ENCODE results near the gene CEP295NL. TPM values are rescaled to one million over a fixed set of nuclear protein-coding genes. Genes with fewer than 3 reads are reported as not detected.

CEP295NL gene
- total RNA-seq, 2 experiments from 2014 or later = 0.26 TPM; not detected in 1

GRCh38 chr17:78939615-78940014 is 36.6 kb upstream of the CEP295NL start:
- ChIA-PET POLR2A (no interaction called here), CTCF (interaction anchor here (1.3 kb wide), 1 partner anchor 73 kb away, joined by 3 read pairs; no protein-coding TSS in a partner anchor)
- Mint-ChIP-seq H3K9me3 (ENCODE audit: insufficient read depth) (no peaks in the 10 kb centered on the region), H3K27ac (no peak overlapping the region), H3K27me3 (ENCODE audit: low read depth) (no peaks in the 10 kb centered on the region), H3K36me3 (ENCODE audit: low read depth) (no peaks in the 10 kb centered on the region), H3K4me3 (no peak overlapping the region), H3K4me1 (ENCODE audit: low read depth) (no peaks in the 10 kb centered on the region)
- no peak for ATAC-seq
- no peak for DNase-seq

GRCh38 chr17:78937561-78937960 is 34.6 kb upstream of the CEP295NL start:
- Mint-ChIP-seq H3K4me3 (no peak overlapping the region), H3K4me1 (ENCODE audit: low read depth) (peaks cover 13% of the 10 kb centered on the region), H3K27me3 (ENCODE audit: low read depth) (no peaks in the 10 kb centered on the region), H3K27ac (no peak overlapping the region), H3K36me3 (ENCODE audit: low read depth) (no peaks in the 10 kb centered on the region), H3K9me3 (ENCODE audit: insufficient read depth) (no peaks in the 10 kb centered on the region)
- ATAC-seq (no peak), DNase-seq (no peak)
- ChIA-PET CTCF (interaction anchor here (0.8 kb wide), 1 partner anchor 34 kb away, joined by 3 read pairs; no protein-coding TSS in a partner anchor), POLR2A (no interaction called here)

GRCh38 chr17:78935419-78936323 is 32.7 kb upstream of the CEP295NL start:
- no peaks in the 10 kb centered on the region for H3K9me3 Mint-ChIP-seq (ENCODE audit: insufficient read depth)
- H3K27ac Mint-ChIP-seq = no peak overlapping the region

GRCh38 chr17:78934681-78935418 is 31.8 kb upstream of the CEP295NL start:
- no peak overlapping the region for H3K4me3 Mint-ChIP-seq
- DNase-seq (no peak), ATAC-seq (no peak)
- ChIA-PET CTCF (interaction anchor here (2.1 kb wide), 1 partner anchor 69 kb away, joined by 9 read pairs; no protein-coding TSS in a partner anchor), POLR2A (no interaction called here)
- no peaks in the 10 kb centered on the region for H3K27me3 Mint-ChIP-seq (ENCODE audit: low read depth)
- H3K9me3 Mint-ChIP-seq (ENCODE audit: insufficient read depth) = no peaks in the 10 kb centered on the region
- H3K36me3 Mint-ChIP-seq (ENCODE audit: low read depth) = no peaks in the 10 kb centered on the region
- peaks cover 13% of the 10 kb centered on the region for H3K4me1 Mint-ChIP-seq (ENCODE audit: low read depth)
- peak overlapping the region; percentile 14 for H3K27ac Mint-ChIP-seq

More at GRCh38 chr17:78935419-78936323, 32.7 kb upstream of the CEP295NL start:
- no peaks in the 10 kb centered on the region for H3K36me3 Mint-ChIP-seq (ENCODE audit: low read depth)
- DNase-seq = no peak
- no peak for ATAC-seq
- ChIA-PET CTCF (no interaction called here), POLR2A (no interaction called here)
- no peaks in the 10 kb centered on the region for H3K27me3 Mint-ChIP-seq (ENCODE audit: low read depth)
- no peak overlapping the region for H3K4me3 Mint-ChIP-seq
- peaks cover 13% of the 10 kb centered on the region for H3K4me1 Mint-ChIP-seq (ENCODE audit: low read depth)

- ChIA-PET POLR2A (no interaction called here), CTCF (interaction anchor here (0.7 to 2.1 kb wide), 2 partner anchors 37 to 68 kb away, joined by 3 to 9 read pairs; no protein-coding TSS in a partner anchor)
- DNase-seq (no peak), ATAC-seq (no peak)
- no peaks in the 10 kb centered on the region for H3K27me3 Mint-ChIP-seq (ENCODE audit: low read depth)
- H3K27ac Mint-ChIP-seq = peak overlapping the region; percentile 25
- H3K4me3 Mint-ChIP-seq = no peak overlapping the region
- no peaks in the 10 kb centered on the region for H3K36me3 Mint-ChIP-seq (ENCODE audit: low read depth)
- no peaks in the 10 kb centered on the region for H3K9me3 Mint-ChIP-seq (ENCODE audit: insufficient read depth)
- H3K4me1 Mint-ChIP-seq (ENCODE audit: low read depth) = peaks cover 13% of the 10 kb centered on the region
These were observed 31.1 kb upstream of the CEP295NL start for GRCh38 chr17:78933959-78934568.

GRCh38 chr17:78933025-78933958 is 30.3 kb upstream of the CEP295NL start:
- no peaks in the 10 kb centered on the region for H3K36me3 Mint-ChIP-seq (ENCODE audit: low read depth)
- no peaks in the 10 kb centered on the region for H3K9me3 Mint-ChIP-seq (ENCODE audit: insufficient read depth)
- peaks cover 13% of the 10 kb centered on the region for H3K4me1 Mint-ChIP-seq (ENCODE audit: low read depth)
- H3K4me3 Mint-ChIP-seq = no peak overlapping the region
- peaks cover 3% of the 10 kb centered on the region for H3K27me3 Mint-ChIP-seq (ENCODE audit: low read depth)
- peak; percentile 61 for DNase-seq
- ChIA-PET CTCF (interaction anchor here (0.7 to 2.1 kb wide), 2 partner anchors 38 to 68 kb away, joined by 3 to 9 read pairs; no protein-coding TSS in a partner anchor), POLR2A (no interaction called here)
- peak overlapping the region; percentile 78 for H3K27ac Mint-ChIP-seq
- peak; percentile 86 for ATAC-seq

- Mint-ChIP-seq H3K4me1 (ENCODE audit: low read depth) (peaks cover 13% of the 10 kb centered on the region), H3K27ac (no peak overlapping the region), H3K4me3 (no peak overlapping the region), H3K9me3 (ENCODE audit: insufficient read depth) (no peaks in the 10 kb centered on the region), H3K27me3 (ENCODE audit: low read depth) (peaks cover 17% of the 10 kb centered on the region), H3K36me3 (ENCODE audit: low read depth) (no peaks in the 10 kb centered on the region)
- no peak for DNase-seq
- CTCF ChIA-PET = no interaction called here
- POLR2A ChIA-PET = no interaction called here
- no peak for ATAC-seq
These were observed 27.1 kb upstream of the CEP295NL start for GRCh38 chr17:78929908-78930775.

- Mint-ChIP-seq H3K4me1 (ENCODE audit: low read depth) (peaks cover 17% of the 10 kb centered on the region), H3K27ac (no peak overlapping the region), H3K9me3 (ENCODE audit: insufficient read depth) (no peaks in the 10 kb centered on the region), H3K27me3 (ENCODE audit: low read depth) (peaks cover 21% of the 10 kb centered on the region), H3K4me3 (no peak overlapping the region), H3K36me3 (ENCODE audit: low read depth) (no peaks in the 10 kb centered on the region)
- ATAC-seq = peak; percentile 7
- ChIA-PET CTCF (no interaction called here), POLR2A (no interaction called here)
- DNase-seq = no peak
These were observed 22.9 kb upstream of the CEP295NL start for GRCh38 chr17:78925662-78926555.

GRCh38 chr17:78925234-78925633 is 22.2 kb upstream of the CEP295NL start, which contains the start of gene TIMP2:
Gene TIMP2 (minus strand): TSS chr17:78925387. CDS start chr17:78925088, 299 bp downstream.
- Mint-ChIP-seq H3K27me3 (ENCODE audit: low read depth) (peaks cover 21% of the 10 kb centered on the region), H3K4me1 (ENCODE audit: low read depth) (peaks cover 17% of the 10 kb centered on the region), H3K36me3 (ENCODE audit: low read depth) (no peaks in the 10 kb centered on the region), H3K9me3 (ENCODE audit: insufficient read depth) (no peaks in the 10 kb centered on the region), H3K27ac (no peak within 1 kb of the TSS), H3K4me3 (peak within 1 kb of the TSS; percentile 69)
- CTCF ChIA-PET = no interaction called here
- POLR2A ChIA-PET = no interaction called here
- ATAC-seq (peak; percentile 80), DNase-seq (peak; percentile 77)
